OCI-LY1 (cell line): ENCODE measurements around the gene KDM5B.

Experiments used
- H2AFZ ChIP-seq: fragments of 200-600 bp; sonication (generic), shearing (Covaris generic); 2 replicates; pipeline ENCODE4 v1.6.0; 2014; ENCODE audit warnings: antibody characterized with exemption, mild to moderate bottlenecking, low read length
- H3F3A ChIP-seq: fragments of 200-600 bp; sonication (generic), shearing (Covaris generic); 2 replicates; pipeline ENCODE4 v1.6.0; 2014; ENCODE audit warnings: mild to moderate bottlenecking, antibody characterized with exemption, low read length, moderate library complexity; ENCODE audit not compliant: insufficient read depth
- H3K27ac ChIP-seq: fragments of 200-600 bp; sonication (generic); 2 replicates; pipeline ENCODE4 v1.5.1; 2014; ENCODE audit warnings: low read length, mixed run types, mild to moderate bottlenecking, low read depth; ENCODE audit not compliant: poor library complexity, severe bottlenecking
- H3K27me3 ChIP-seq: fragments of 200-600 bp; sonication (generic); 2 replicates; pipeline ENCODE4 v1.6.0; 2014; ENCODE audit warnings: antibody characterized with exemption, mild to moderate bottlenecking, low read length, moderate library complexity; ENCODE audit not compliant: insufficient read depth
- H3K36me3 ChIP-seq: fragments of 200-600 bp; sonication (generic); 2 replicates; pipeline ENCODE4 v1.6.1; 2014; ENCODE audit warnings: mild to moderate bottlenecking, antibody characterized with exemption, low read length, moderate library complexity, mixed read lengths; ENCODE audit not compliant: insufficient read depth
- H3K4me1 ChIP-seq: fragments of 200-600 bp; sonication (generic); 2 replicates; pipeline ENCODE4 v1.5.1; 2014; ENCODE audit warnings: mild to moderate bottlenecking, low read length, moderate library complexity; ENCODE audit not compliant: insufficient read depth, severe bottlenecking
- H3K4me2 ChIP-seq: fragments of 200-600 bp; sonication (generic), shearing (Covaris generic); 2 replicates; pipeline ENCODE4 v1.6.1; 2014; ENCODE audit warnings: low read length
- H3K4me3 ChIP-seq: fragments of 200-600 bp; sonication (generic); 2 replicates; pipeline ENCODE4 v1.5.1; 2014; ENCODE audit warnings: low read length, low read depth, mild to moderate bottlenecking, mixed read lengths; ENCODE audit not compliant: poor library complexity, severe bottlenecking
- H3K79me2 ChIP-seq: fragments of 200-600 bp; shearing (Covaris generic); 2 replicates; pipeline ENCODE4 v1.6.1; 2016; ENCODE audit warnings: mixed run types, low read length, mixed read lengths; ENCODE audit not compliant: insufficient read depth
- H3K9ac ChIP-seq: fragments of 200-600 bp; sonication (generic), shearing (Covaris generic); 2 replicates; pipeline ENCODE4 v1.6.1; 2014; ENCODE audit warnings: mild to moderate bottlenecking, low read length, mixed read lengths
- H3K9me2 ChIP-seq: fragments of 200-600 bp; sonication (generic), shearing (Covaris generic); 2 replicates; pipeline ENCODE4 v1.6.1; 2014; ENCODE audit warnings: low read depth, mild to moderate bottlenecking, low read length, mixed read lengths
- H3K9me3 ChIP-seq: fragments of 200-600 bp; shearing (Covaris generic); 2 replicates; pipeline ENCODE4 v1.6.1; 2014; ENCODE audit warnings: low read length, mixed read lengths
- H4K20me1 ChIP-seq: fragments of 200-600 bp; sonication (generic), shearing (Covaris generic); 2 replicates; pipeline ENCODE4 v1.6.0; 2016; ENCODE audit warnings: mild to moderate bottlenecking, low read length; ENCODE audit not compliant: insufficient read depth
- CTCF ChIP-seq: fragments of 200-600 bp; sonication (generic), shearing (Covaris generic); IDR thresholded peaks from 2 replicates; pipeline ENCODE4 v1.5.1; 2017; ENCODE audit warnings: mild to moderate bottlenecking, antibody characterized with exemption, low read length, moderate library complexity, mixed read lengths
- EZH2 ChIP-seq: fragments of 200-600 bp; sonication (generic), shearing (Covaris generic); IDR thresholded peaks from 2 replicates; pipeline ENCODE4 v1.8.0; 2017; ENCODE audit warnings: borderline replicate concordance, mixed run types, mild to moderate bottlenecking, antibody characterized with exemption, low read length, moderate library complexity, mixed read lengths

KDM5B gene

GRCh38 chr1:202802998-202803932, 5.0 kb downstream of the KDM5B start:
- H3K9ac ChIP-seq, result no peak overlapping the region
- no peaks in the 10 kb centered on the region for H3K9me2 ChIP-seq
- no peak overlapping the region for H3K4me2 ChIP-seq
- peaks cover 6% of the 10 kb centered on the region for H3K4me1 ChIP-seq
- no peaks in the 10 kb centered on the region for H3K36me3 ChIP-seq
- H3K27ac ChIP-seq, result no peak overlapping the region
- no peak overlapping the region for H2AFZ ChIP-seq
- H4K20me1 ChIP-seq, result no peaks in the 10 kb centered on the region
- no peaks in the 10 kb centered on the region for H3K27me3 ChIP-seq
- no peak overlapping the region for H3K4me3 ChIP-seq
- H3F3A ChIP-seq, result no peaks in the 10 kb centered on the region
- no peaks in the 10 kb centered on the region for H3K79me2 ChIP-seq
- TF ChIP-seq EZH2 (no peak), CTCF (no peak)
- no peaks in the 10 kb centered on the region for H3K9me3 ChIP-seq

GRCh38 chr1:202802034-202802433, 6.2 kb downstream of the KDM5B start:
- no peaks in the 10 kb centered on the region for H3K79me2 ChIP-seq
- no peaks in the 10 kb centered on the region for H3F3A ChIP-seq
- H3K9me2 ChIP-seq, result no peaks in the 10 kb centered on the region

GRCh38 chr1:202801175-202801574, 7.0 kb downstream of the KDM5B start:
- H3K27me3 ChIP-seq, result no peaks in the 10 kb centered on the region
- H2AFZ ChIP-seq, result no peak overlapping the region
- no peaks in the 10 kb centered on the region for H3K9me3 ChIP-seq
- no peak for TF ChIP-seq EZH2
- H4K20me1 ChIP-seq, result no peaks in the 10 kb centered on the region
- no peak overlapping the region for H3K9ac ChIP-seq
- H3K9me2 ChIP-seq, result no peaks in the 10 kb centered on the region
- no peak overlapping the region for H3K4me3 ChIP-seq
- H3K4me1 ChIP-seq, result no peaks in the 10 kb centered on the region
- no peaks in the 10 kb centered on the region for H3F3A ChIP-seq
- no peak overlapping the region for H3K27ac ChIP-seq
- no peaks in the 10 kb centered on the region for H3K36me3 ChIP-seq
- H3K79me2 ChIP-seq, result no peaks in the 10 kb centered on the region
- H3K4me2 ChIP-seq, result no peak overlapping the region

More at GRCh38 chr1:202802034-202802433, 6.2 kb downstream of the KDM5B start:
- Histone ChIP-seq H3K4me1 (no peaks in the 10 kb centered on the region), H3K9ac (no peak overlapping the region), H3K4me3 (no peak overlapping the region), H2AFZ (no peak overlapping the region), H4K20me1 (no peaks in the 10 kb centered on the region), H3K4me2 (no peak overlapping the region), H3K9me3 (no peaks in the 10 kb centered on the region), H3K36me3 (no peaks in the 10 kb centered on the region), H3K27ac (no peak overlapping the region), H3K27me3 (no peaks in the 10 kb centered on the region)
- no peak for TF ChIP-seq CTCF
